K562 (cell line): ENCODE data around the gene GRIK5.

ENCODE experiments used
- CHCHD3 ChIP-seq: fragments of 250-450 bp; sonication (Bioruptor Pico); IDR thresholded peaks from 2 replicates; pipeline ENCODE4 v2.1.2; 2022; ENCODE audit warnings: mild to moderate bottlenecking
- SIN3A ChIP-seq, 2 experiments: fragments of 150-350 bp in 1 of 2; IDR thresholded peaks; 2 replicates each; pipeline ENCODE4 v1.6.1; 2011 to 2016; ENCODE audit warnings: borderline replicate concordance in 2 of 2, low read depth in 2 of 2, low read length in 2 of 2, mild to moderate bottlenecking in 2 of 2, moderate library complexity in 2 of 2; ENCODE audit not compliant: control insufficient read depth in 1 of 2
- ZNF707 ChIP-seq: fragments of 250-450 bp; sonication (Bioruptor Pico); conservative IDR thresholded peaks from 2 replicates; pipeline ENCODE4 v1.8.0; 2022; ENCODE audit warnings: inconsistent platforms, mild to moderate bottlenecking, moderate library complexity

DNA sequence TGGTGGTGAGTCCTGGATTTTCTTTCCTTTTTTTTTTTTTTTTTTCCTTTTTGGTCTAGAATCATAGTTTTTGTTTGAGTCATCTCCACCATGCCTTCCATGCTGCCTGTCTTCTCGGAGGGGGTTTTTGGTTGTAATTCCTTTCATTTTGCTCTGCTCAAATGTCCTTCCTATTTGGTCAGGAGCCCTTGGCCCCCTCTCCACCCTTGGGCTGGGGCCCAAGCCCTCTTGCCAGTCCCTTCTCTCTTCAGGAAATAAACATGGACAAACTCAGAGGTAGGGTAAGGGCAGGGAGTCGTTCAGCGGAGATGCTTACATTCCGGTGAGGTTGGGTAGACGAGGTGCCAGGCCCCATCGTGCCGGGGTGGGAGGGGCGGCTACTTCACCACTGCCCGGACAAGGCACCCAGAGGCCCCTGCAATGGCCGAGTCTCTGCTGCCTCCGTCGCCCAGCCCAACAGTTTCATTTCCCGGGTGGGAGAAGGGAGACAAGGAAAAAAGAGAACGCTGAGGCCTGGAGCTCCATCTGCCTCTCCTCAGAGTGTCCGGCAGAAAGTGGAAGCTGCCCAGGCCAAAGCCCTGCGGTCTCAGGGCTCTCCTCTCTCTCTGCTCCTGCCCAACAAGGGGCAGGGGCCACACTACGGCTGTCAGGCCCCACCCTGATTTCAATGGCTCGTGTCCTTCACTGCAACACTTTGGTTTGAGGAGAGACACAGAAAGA, 18.6 kb upstream of the GRIK5 start:
- TF ChIP-seq ZNF707 (no peak), CHCHD3 (CRISPR knock-in tag) (no peak), SIN3A (IDR thresholded peaks at IDR 0.05; ENCODE audit: borderline replicate concordance in 2 of 2, control insufficient read depth in 1 of 2, low read depth in 2 of 2, low read length in 2 of 2) (no peak)
